ENCODE results near the gene OCEL1. TPM values are rescaled to one million over a fixed set of nuclear protein-coding genes. Genes with fewer than 3 reads are reported as not detected.

Gene OCEL1
- total RNA-seq, 1 experiment from 2014 or later: 6.8 TPM

- DNase-seq (ENCODE audit: low spot score): no peak
Observed at GRCh38 chr19:17237747-17238706, 12.0 kb downstream of the OCEL1 start.

DNA sequence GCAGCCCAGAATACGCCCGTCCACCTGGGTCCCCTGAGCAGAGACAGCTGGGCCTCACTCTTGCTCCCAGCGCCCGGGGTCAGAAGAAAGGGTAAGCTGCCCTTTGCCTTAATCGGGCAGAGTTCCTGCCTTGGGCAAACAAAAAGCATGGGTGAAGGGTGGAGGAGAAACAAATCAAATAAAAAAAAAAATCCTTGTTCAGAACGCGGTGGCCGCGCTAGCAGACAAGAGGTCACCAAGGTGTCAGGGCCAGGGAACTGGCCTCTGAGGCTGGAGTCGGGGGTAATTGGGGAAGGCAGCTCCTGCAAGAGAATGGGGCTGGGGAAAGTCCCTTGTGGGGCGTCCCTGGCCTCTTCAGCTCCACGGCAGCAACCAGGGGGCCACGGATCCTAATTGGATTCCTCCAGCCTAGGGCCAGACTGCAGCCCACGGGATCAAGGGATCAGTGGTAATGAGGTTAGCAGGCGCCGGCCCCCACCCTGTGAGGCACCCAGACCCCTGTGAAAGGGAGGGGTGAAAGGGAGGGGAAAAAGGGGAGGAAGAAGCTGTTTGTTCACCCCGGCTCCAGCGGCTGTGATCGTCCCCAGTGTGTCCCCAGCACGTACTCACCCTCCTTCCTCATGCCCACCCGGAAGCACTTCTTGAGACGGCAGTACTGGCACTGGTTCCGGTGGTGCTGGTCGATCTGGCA lies 14.2 kb downstream of the OCEL1 start:
- no peak for DNase-seq (ENCODE audit: low spot score)

DNA sequence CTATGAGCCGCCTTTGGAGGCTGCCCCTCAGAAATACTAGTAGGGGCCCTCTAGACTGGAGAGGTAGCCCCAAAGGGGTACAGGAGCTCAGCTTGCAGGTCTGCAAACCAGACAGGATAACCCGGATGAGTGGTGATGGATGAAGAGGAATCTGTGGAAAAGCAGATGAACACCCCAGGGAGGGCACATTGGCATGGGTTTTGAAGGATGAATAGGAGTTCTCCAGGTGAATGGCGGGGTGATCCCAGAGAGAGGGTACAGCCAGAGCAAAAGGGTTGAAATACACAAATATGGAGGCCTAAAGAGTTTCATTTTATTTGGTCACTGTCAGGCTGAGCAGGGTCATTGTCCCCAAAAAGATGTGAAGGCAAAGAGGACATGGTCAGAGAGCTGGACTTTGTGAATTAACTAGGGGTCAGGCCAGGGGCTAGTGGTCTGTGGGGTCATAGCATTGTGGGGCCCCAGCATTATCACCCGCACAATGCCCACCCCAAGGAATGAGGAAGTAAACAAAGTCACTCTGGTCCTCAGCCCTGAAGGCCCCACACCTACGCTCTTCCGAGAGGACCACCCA lies 14.9 kb downstream of the OCEL1 start:
- no peak for DNase-seq (ENCODE audit: low spot score)

- no peak for DNase-seq (ENCODE audit: low spot score)
Observed at GRCh38 chr19:17242431-17243208, 16.6 kb downstream of the OCEL1 start.

DNA sequence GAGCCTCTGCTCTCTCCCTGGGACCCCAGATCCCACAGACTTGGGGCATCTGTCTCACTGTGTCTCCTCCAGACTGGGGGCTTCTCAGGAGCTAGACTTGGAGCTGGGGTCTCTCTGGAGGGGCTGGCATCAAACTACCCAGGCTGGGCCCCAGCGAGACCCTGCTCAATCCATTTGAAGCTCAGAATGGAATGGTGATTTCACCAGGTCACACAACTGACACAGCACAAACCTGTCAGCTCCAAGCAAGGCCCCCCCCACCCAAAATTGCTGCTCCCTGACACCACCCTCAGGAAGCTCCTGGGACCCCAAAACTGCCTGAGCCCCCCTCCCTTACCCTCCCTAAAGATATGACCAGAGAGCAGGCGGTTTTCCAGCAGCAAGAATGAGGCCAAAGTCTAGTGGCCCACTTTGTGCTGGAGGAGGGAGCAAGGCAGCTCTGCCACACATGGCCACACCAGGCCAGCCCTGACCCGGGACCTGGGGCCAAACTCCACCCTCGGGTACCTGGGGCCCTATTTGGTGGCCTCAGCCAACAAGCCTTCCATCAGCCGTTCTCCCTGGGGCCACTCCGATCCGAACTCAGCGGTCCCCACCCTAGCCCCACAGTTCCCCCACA lies 17.3 kb downstream of the OCEL1 start:
- DNase-seq (ENCODE audit: low spot score): no peak

DNA sequence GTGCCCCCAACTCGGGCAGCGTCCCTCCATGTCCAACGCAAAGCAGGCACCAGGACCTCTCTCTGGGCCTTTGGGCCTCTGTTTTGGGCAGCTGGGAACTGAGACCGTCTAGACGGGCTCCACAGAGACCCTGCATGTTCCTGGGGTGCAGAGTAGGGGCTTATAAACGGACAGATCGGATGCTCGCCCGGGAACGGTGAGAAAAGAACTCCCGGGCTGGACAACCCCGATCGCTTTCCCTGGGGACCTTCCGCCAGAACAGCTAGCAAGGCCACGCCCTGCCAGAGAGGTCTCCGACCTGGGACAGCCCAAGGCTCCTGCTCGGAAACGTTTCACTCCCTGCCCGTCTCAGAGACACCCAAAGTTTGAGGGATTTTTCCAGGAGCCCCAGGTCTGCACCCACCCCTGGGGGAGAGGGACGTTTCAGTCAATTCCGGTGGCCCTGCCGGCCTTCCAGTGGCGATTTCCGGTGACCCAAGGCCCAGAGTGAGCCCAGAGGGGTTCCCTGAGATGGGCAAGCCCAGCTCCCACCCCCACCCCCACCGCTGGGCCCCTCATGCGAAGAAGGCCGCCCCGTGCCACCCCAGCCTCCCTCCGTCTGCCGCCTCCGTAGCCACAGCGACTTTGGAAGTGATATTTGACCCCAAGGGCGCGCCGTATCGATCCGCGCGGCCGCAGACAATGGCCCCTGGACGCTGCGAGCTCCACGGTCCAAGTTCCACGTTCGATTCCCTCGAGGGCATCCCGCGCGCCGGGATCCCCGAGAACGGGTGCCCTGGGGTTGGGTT lies 18.0 kb downstream of the OCEL1 start:
- DNase-seq (ENCODE audit: low spot score): no peak

DNA sequence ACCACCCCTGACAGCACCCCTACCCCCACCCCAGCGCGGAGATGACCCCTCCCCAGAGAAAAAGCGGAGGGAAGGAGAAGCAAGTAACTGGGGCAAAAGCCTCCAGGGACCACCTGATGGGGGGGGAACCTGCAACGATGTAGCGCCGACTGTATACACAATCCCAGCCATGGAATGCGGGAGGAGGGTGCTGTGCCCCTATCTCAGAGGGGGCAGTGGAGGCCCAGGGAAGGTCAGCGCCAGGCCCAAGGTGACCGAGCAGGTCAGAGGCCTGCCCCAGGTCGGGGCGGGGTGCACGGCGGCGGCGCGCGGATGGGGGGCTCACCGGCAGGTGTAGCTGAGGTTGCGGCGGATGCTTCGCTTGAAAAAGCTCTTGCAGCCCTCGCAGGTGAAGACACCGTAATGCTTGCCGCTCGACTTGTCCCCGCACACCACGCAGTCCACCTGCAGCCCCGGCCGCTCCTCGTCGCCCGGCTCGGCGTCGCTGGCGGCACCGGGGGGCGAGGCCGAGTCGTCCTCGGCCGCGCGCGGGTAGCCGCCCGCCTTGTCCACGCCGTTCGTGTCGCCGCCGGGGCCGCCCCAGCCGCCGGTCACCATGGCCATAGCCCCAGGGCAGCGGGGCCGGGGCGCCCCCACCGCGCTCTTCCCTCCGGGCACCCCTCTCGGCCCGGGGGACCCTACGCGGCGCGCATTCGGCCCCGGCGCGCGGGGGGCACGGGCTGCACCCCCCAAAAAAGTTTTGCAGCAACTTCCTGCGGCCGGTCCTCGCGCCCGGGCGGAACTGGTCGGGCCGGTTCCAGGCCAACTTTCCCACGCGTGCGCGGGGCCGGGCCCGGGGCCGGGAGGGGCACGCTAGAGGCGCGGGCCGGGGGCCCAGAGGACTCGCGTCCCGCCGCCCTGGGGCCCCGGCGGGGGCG lies 18.9 kb downstream of the OCEL1 start:
- no peak for DNase-seq (ENCODE audit: low spot score)

DNA sequence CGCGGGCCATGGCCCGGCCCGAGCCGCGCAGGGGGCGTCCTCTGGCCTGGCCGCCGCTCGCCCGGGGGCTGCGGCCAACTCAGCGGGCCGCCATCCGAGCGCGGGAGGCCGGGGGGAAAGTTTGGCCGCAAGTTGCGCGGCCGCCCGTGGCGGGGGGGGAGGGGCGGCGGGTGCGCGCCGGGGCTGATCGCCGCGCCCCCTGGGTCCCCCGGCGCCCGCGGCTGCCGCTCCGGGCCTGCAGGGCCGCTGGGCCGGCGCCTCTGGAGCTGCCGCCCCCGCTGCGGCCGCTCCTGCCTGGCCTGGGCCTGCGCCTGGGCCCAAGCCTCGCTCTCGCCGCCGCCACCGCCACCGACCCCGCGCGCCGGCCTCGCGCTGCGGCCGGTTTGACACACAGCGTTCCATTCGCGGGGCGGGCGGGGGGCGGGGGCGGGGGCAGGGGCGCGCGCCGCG lies 19.5 kb downstream of the OCEL1 start, which contains the start of gene NR2F6:
Gene NR2F6, minus strand, starts transcription at position 385 of the 450 bp plus-strand sequence. CDS start 699 bp downstream, outside the sequence.
- no peak for DNase-seq (ENCODE audit: low spot score)

DNA sequence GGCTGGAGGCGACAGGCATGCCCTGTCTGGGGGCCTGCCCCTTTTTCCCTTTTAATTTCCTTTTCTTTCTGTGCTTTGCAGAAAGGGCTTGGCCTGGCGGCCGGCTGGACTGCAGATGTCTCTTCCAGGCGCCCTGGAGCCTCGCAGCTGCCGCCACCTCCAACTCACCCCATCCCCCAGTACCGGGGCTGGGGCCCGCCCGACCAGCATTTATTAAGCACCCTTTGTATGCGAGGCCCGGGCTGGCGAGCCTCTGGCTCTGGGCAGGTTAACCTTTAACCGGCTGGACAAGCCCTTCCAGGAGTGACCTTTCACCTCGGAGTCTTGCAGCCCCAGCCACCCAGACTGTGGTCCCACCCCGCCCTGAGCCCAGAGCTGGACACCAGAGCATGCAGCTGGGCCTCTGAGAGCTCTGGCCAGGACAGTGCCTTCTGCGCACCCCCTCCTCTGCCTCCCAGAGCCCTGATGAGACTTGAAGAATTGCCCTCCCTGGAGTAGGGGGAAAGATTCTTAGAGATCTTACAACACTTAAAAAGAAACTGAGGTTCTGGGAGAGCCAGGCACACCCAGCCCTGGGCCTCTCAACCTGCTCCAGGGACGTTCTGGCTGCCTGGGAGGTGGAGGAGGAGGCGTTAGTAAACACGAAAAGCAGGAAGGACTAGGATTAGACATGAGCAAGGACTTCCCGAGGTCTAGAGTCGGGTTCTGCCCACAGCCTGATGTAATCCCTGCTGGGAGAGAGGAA lies 20.8 kb downstream of the OCEL1 start:
- no peak for DNase-seq (ENCODE audit: low spot score)

DNA sequence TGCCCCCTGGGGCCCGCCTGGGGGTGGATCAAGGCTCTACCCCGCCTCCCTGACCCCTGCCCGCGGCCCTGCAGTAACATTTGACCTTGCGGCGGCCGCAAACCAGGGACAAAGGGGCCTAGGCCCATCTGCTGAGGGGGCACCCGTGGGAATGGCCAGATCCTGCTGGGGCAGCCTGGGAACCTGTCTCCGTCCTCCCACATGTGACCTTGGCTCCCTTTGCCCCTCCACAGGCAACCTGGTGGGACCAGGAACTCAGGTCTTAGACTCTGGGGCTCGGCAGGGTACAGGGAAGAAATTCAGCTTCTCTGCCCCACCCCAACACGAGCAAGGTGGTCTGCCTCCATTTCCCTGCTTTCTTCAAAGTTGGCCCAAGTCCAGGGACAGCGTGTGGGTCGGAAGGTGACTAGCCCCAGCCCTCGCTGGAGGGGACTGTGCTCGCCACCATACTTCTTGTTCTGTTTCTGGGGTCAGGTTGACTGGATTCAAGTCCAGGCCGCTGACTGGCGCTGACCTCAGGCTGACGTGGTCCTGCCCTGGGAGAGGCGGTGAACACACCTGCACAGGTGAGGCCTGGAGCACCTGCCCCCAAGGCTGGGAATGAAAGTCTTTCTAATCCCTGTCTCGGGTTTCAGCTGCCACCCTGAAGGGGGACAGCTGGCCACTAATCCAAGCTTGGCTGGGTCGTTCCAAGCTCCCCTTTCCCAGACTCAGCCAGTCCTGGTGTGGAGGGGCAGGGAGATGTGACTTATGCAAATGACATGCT lies 22.2 kb downstream of the OCEL1 start:
- DNase-seq (ENCODE audit: low spot score): no peak

DNA sequence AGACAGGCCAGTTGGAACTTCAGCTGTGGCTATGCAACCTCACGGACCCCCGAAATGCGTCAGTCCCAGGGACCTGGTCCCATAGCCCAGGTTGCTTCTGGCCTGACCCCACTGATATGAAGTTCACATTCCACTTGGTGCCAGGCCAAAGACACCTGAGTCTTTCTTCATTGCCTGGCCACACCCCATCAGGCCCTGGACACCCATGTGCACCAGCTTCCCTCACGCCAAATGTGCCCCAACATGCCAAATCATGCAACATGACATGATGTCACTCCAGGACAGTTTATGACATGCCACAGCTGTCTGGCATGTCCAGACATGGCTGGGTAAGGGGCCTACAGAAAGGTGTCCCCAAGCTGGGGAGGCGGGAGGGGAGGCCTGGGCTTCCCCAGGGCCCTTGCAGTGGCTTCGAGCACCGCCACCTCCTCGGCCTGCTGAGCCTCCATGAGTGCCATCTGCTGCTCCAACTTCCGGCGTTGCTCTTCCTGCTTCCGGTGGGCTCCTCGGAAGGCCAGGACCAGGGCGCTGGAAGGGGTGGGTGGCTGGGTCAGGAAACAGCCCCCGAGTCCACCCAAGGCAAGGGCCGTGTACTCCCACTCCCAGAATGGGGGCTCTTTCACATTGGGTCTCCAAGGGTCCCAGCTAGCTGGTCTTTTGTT lies 24.0 kb downstream of the OCEL1 start:
- no peak for DNase-seq (ENCODE audit: low spot score)

GRCh38 chr19:17254636-17255035 lies 28.6 kb downstream of the OCEL1 start:
- no peak for DNase-seq (ENCODE audit: low spot score)

DNA sequence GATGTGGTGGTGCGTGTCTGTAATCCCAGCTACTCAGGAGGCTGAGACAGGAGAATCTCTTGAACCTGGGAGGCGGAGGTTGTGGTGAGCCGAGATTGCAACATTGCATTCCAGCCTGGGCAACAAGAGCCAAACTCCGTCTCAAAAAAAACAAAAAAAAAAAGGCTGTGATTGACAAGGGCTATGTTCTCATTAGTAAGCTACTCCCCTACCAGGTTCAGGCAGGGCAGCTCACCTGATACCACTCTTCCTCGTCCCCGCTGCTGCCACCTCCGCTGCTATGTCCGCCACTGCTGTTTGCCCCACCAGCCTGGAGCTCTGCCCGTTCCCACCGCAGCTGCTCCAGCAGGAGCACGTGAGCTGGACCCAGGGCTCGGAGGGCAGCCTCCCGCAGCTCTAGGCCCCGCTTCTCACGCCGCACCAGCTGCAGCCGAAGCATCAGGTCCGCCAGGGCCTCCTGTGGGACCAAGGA lies 29.2 kb downstream of the OCEL1 start:
- DNase-seq (ENCODE audit: low spot score): no peak

- no peak for DNase-seq (ENCODE audit: low spot score)
Observed at GRCh38 chr19:17256130-17256529, 30.1 kb downstream of the OCEL1 start.

GRCh38 chr19:17259118-17259780 lies 33.2 kb downstream of the OCEL1 start:
- DNase-seq (ENCODE audit: low spot score): no peak

GRCh38 chr19:17259934-17260333 lies 33.9 kb downstream of the OCEL1 start:
- no peak for DNase-seq (ENCODE audit: low spot score)

All from H4 (cell line).